ENCODE results near the gene NDUFA12. TPM values are rescaled to one million over a fixed set of nuclear protein-coding genes. Genes with fewer than 3 reads are reported as not detected.

Gene NDUFA12
- total RNA-seq, 3 donors from 2014 or later: 72.4 to 104 (median 75.1) TPM

GRCh38 chr12:94954948-94955592, 48.4 kb downstream of the NDUFA12 start:
- no peaks in the 10 kb centered on the region for H3K36me3 ChIP-seq
- H3K27me3 ChIP-seq: no peaks in the 10 kb centered on the region
- no peak overlapping the region for H3K4me3 ChIP-seq
- DNase-seq (ENCODE audit: low spot score in 2 of 2): no peak
- H3K4me1 ChIP-seq: no peaks in the 10 kb centered on the region
- TF ChIP-seq POLR2AphosphoS5 (IDR thresholded peaks at IDR 0.05): no peak
- no peak for TF ChIP-seq CTCF (IDR thresholded peaks at IDR 0.05)
- TF ChIP-seq POLR2A (IDR thresholded peaks at IDR 0.05): no peak
- intact Hi-C loops (cut with DNase I; ENCODE audit: low total_unique reads): no loop called here
- H3K9me3 ChIP-seq: no peaks in the 10 kb centered on the region
- H3K27ac ChIP-seq: no peak overlapping the region

- no peaks in the 10 kb centered on the region for H3K36me3 ChIP-seq
Measured at GRCh38 chr12:94954029-94954685, 49.3 kb downstream of the NDUFA12 start.

GRCh38 chr12:94952325-94952724, 51.2 kb downstream of the NDUFA12 start:
- H3K27ac ChIP-seq: no peak overlapping the region
- DNase-seq (ENCODE audit: low spot score in 2 of 2): no peak

More at GRCh38 chr12:94954029-94954685, 49.3 kb downstream of the NDUFA12 start:
- Histone ChIP-seq H3K4me1 (no peaks in the 10 kb centered on the region), H3K9me3 (no peaks in the 10 kb centered on the region), H3K27ac (no peak overlapping the region), H3K4me3 (no peak overlapping the region), H3K27me3 (no peaks in the 10 kb centered on the region)
- TF ChIP-seq CTCF (IDR thresholded peaks at IDR 0.05): no peak
- no peak for TF ChIP-seq POLR2AphosphoS5 (IDR thresholded peaks at IDR 0.05)
- TF ChIP-seq POLR2A (IDR thresholded peaks at IDR 0.05): no peak
- intact Hi-C loops (cut with DNase I; ENCODE audit: low total_unique reads): no loop called here
- DNase-seq (ENCODE audit: low spot score in 2 of 2): no peak

GRCh38 chr12:94951071-94951934, 52.2 kb downstream of the NDUFA12 start:
- H3K9me3 ChIP-seq: no peaks in the 10 kb centered on the region
- no peaks in the 10 kb centered on the region for H3K36me3 ChIP-seq
- no peak overlapping the region for H3K4me3 ChIP-seq
- intact Hi-C loops (cut with DNase I; ENCODE audit: low total_unique reads): no loop called here
- no peak for TF ChIP-seq CTCF (IDR thresholded peaks at IDR 0.05)
- TF ChIP-seq POLR2AphosphoS5 (IDR thresholded peaks at IDR 0.05): no peak
- TF ChIP-seq POLR2A (IDR thresholded peaks at IDR 0.05): no peak
- no peaks in the 10 kb centered on the region for H3K27me3 ChIP-seq
- H3K4me1 ChIP-seq: no peaks in the 10 kb centered on the region
- H3K27ac ChIP-seq: no peak overlapping the region
- DNase-seq (ENCODE audit: low spot score in 2 of 2): no peak

More at GRCh38 chr12:94952325-94952724, 51.2 kb downstream of the NDUFA12 start:
- H3K9me3 ChIP-seq: no peaks in the 10 kb centered on the region
- H3K4me3 ChIP-seq: no peak overlapping the region
- H3K4me1 ChIP-seq: no peaks in the 10 kb centered on the region
- TF ChIP-seq CTCF (IDR thresholded peaks at IDR 0.05): no peak
- TF ChIP-seq POLR2AphosphoS5 (IDR thresholded peaks at IDR 0.05): no peak
- TF ChIP-seq POLR2A (IDR thresholded peaks at IDR 0.05): no peak
- H3K27me3 ChIP-seq: no peaks in the 10 kb centered on the region
- no peaks in the 10 kb centered on the region for H3K36me3 ChIP-seq
- intact Hi-C loops (cut with DNase I; ENCODE audit: low total_unique reads): loop anchor here (1.0 kb wide), 1 partner anchor 13 kb away; no protein-coding TSS in a partner anchor
